Osteoblast (primary cell): ENCODE results near the gene TPCN2. TPM values are rescaled to one million over a fixed set of nuclear protein-coding genes. Genes with fewer than 3 reads are reported as not detected.
A peak's percentile ranks its signal among the peaks of the same experiment; 100 is the strongest.

ENCODE experiments used
- DNase-seq: peaks from one replicate; pipeline ENCODE4 v3.0.0; 2011; ENCODE audit warnings: low spot score, mixed read lengths; ENCODE audit not compliant: insufficient read length; ENCODE audit errors: missing footprints
- H2AFZ ChIP-seq: 2 replicates; pipeline ENCODE4 v1.6.0; 2011; ENCODE audit warnings: mild to moderate bottlenecking, low read length
- H3K27ac ChIP-seq: 2 replicates; pipeline ENCODE4 v1.5.1; 2011; ENCODE audit warnings: mild to moderate bottlenecking, low read depth, low read length, moderate library complexity
- H3K27me3 ChIP-seq: 2 replicates; pipeline ENCODE4 v1.6.0; 2012; ENCODE audit warnings: mild to moderate bottlenecking, control low read depth, inconsistent platforms, low read length, moderate library complexity; ENCODE audit not compliant: insufficient read depth
- H3K36me3 ChIP-seq: 2 replicates; pipeline ENCODE4 v1.5.1; 2011; ENCODE audit warnings: mild to moderate bottlenecking, low read length, control low read depth, moderate library complexity; ENCODE audit not compliant: insufficient read depth
- H3K4me1 ChIP-seq: 2 replicates; pipeline ENCODE4 v1.5.1; 2011; ENCODE audit warnings: mild to moderate bottlenecking, low read length, control low read depth, moderate library complexity; ENCODE audit not compliant: insufficient read depth
- H3K4me2 ChIP-seq: 2 replicates; pipeline ENCODE4 v1.6.0; 2011; ENCODE audit warnings: mild to moderate bottlenecking, low read length; ENCODE audit not compliant: insufficient read depth
- H3K4me3 ChIP-seq: fragments of 200-600 bp; sonication (generic); 3 replicates; pipeline ENCODE4 v1.5.1; 2012; ENCODE audit warnings: mild to moderate bottlenecking, low read length, inconsistent platforms; ENCODE audit not compliant: insufficient read depth
- H3K79me2 ChIP-seq: 2 replicates; pipeline ENCODE4 v1.6.0; 2012; ENCODE audit warnings: mild to moderate bottlenecking, low read length, control low read depth, inconsistent platforms; ENCODE audit not compliant: insufficient read depth
- H3K9me3 ChIP-seq: 2 replicates; pipeline ENCODE4 v1.5.1; 2011; ENCODE audit warnings: low read depth, low read length, control low read depth
- H4K20me1 ChIP-seq: 2 replicates; pipeline ENCODE4 v1.6.0; 2012; ENCODE audit warnings: mild to moderate bottlenecking, low read length, control low read depth; ENCODE audit not compliant: insufficient read depth
- total RNA-seq: library from RNA; depleted of rRNA; stranded (reverse); fragments of >200 nt; gene quantifications from 2 replicates; pipeline ENCODE4 v1.2.3, GENCODE V29; 2012
- TF ChIP-seq, protein P1 (sequence below): IDR thresholded peaks from 2 replicates; pipeline ENCODE4 v1.5.1; 2011; ENCODE audit warnings: mild to moderate bottlenecking, low read depth, low read length, moderate library complexity; ENCODE audit errors: extremely low read depth

Gene TPCN2
- total RNA-seq, 1 donor, result 14.1 TPM

DNA sequence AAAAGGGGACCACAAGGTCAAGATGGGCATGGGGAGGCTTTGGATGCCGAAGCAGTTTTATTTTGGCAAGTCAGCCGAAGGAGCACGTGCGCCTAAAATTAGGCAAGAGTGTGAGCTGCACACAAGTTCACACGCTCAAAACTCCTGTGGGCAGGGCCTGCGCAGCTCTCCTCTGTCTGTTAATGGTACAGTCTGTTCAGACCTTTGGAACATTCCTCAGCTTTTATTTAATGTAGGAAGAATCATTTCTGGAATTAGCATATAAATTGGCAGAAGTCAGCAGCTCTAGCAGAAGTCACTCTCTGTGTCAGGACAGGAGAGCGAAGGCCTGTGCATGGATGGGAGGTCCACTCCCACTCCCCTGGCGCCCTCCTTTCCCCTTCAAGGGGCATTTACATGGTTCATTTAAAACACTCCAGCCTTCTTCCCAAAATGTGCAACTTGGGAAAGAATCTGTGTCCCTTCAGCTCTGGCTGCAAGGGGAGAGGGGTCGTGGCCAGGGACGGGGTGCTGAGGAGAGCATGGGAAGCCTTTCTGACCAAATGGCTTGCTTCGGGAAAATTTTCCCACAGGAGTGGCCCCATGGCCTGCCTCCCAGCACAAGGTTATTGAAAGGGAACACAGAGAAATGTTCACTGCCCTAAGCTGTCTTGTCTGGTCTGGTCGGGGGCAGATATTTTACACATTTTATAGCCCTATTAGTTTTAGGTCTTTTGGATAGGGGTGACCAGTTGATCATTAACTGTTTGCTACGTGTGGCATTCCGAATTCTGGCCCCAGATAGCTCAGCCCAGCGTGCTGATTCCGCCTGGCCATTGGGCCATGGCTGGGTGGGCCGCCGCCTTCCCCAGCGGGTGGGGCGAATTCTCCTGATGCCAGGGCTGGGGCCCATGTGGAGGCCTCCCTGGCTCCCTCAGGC, 63.2 kb downstream of the TPCN2 start:
- Histone ChIP-seq H3K4me2 (no peak overlapping the region), H3K27me3 (peaks cover 33% of the 10 kb centered on the region), H3K27ac (no peak overlapping the region), H3K36me3 (no peaks in the 10 kb centered on the region), H3K9me3 (no peaks in the 10 kb centered on the region), H4K20me1 (no peaks in the 10 kb centered on the region), H3K4me1 (no peaks in the 10 kb centered on the region), H3K79me2 (no peaks in the 10 kb centered on the region), H2AFZ (no peak overlapping the region), H3K4me3 (no peak overlapping the region)
- peak; percentile 23 for DNase-seq
- TF ChIP-seq, protein P1, sequence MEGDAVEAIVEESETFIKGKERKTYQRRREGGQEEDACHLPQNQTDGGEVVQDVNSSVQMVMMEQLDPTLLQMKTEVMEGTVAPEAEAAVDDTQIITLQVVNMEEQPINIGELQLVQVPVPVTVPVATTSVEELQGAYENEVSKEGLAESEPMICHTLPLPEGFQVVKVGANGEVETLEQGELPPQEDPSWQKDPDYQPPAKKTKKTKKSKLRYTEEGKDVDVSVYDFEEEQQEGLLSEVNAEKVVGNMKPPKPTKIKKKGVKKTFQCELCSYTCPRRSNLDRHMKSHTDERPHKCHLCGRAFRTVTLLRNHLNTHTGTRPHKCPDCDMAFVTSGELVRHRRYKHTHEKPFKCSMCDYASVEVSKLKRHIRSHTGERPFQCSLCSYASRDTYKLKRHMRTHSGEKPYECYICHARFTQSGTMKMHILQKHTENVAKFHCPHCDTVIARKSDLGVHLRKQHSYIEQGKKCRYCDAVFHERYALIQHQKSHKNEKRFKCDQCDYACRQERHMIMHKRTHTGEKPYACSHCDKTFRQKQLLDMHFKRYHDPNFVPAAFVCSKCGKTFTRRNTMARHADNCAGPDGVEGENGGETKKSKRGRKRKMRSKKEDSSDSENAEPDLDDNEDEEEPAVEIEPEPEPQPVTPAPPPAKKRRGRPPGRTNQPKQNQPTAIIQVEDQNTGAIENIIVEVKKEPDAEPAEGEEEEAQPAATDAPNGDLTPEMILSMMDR, result no peak

DNA sequence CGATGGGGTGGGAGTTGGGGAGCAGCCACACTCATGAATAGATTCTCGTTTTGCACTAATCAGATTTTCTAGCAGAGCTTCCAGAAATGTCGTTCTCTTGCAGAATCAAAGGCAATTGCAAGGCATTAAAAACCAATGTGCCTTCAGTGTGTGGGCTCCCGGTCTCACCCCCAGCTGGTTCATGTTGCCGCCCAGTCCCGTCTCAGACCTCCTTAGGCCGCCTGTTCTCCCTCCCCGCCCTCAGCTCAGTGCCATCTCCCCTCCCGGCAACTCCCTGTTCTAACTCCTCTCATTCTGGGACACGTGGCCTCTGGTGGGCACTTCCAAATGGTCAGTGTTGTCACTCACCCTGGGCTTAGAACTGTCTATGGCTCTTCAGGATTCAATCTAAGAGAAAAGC, 64.5 kb downstream of the TPCN2 start:
- no peaks in the 10 kb centered on the region for H3K9me3 ChIP-seq
- H2AFZ ChIP-seq, result no peak overlapping the region
- peak; percentile 68 for DNase-seq
- H3K4me2 ChIP-seq, result no peak overlapping the region
- no peaks in the 10 kb centered on the region for H3K36me3 ChIP-seq
- peaks cover 33% of the 10 kb centered on the region for H3K27me3 ChIP-seq
- H4K20me1 ChIP-seq, result no peaks in the 10 kb centered on the region
- no peaks in the 10 kb centered on the region for H3K4me1 ChIP-seq
- H3K79me2 ChIP-seq, result no peaks in the 10 kb centered on the region
- H3K27ac ChIP-seq, result no peak overlapping the region
- TF ChIP-seq, protein P1, result no peak
- H3K4me3 ChIP-seq, result no peak overlapping the region

DNA sequence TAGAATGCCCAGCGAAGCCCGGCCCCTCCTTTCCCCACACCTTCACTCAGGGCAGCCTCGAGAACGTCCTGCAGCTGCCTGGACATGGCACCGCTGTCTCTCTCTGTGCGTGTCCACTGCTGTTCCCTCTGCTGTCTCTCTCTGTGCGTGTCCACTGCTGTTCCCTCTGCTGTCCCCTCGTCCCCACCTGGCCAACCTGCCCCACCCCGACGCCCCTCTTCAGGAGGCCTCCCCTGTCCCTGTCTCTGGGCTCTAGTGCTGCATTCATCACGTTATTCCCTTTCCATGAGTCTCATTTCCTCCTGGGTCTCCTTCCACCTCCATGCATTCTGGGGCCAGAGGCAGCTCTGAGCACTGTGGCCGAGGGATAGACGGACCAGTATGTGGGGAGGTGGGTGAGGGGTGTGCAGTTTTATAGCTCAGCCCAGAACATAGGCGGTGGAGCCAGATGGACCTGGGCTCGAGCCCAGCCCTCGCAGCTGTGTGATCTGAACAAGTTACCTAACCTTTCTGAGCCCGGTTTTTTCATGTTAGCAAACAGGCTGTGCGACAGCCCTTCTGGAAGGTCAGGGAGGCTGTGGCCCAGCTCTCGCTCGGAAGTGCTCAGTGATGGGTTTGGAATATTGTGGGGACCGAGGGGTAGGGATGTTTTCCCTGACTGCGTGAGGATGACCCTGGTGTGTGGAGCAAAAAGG, 65.1 kb downstream of the TPCN2 start:
- H4K20me1 ChIP-seq, result no peaks in the 10 kb centered on the region
- no peak overlapping the region for H3K4me2 ChIP-seq
- no peaks in the 10 kb centered on the region for H3K36me3 ChIP-seq
- no peaks in the 10 kb centered on the region for H3K79me2 ChIP-seq
- H2AFZ ChIP-seq, result no peak overlapping the region
- no peaks in the 10 kb centered on the region for H3K4me1 ChIP-seq
- peak; percentile 35 for DNase-seq
- peaks cover 33% of the 10 kb centered on the region for H3K27me3 ChIP-seq
- H3K4me3 ChIP-seq, result no peak overlapping the region
- TF ChIP-seq, protein P1, result no peak
- H3K9me3 ChIP-seq, result no peaks in the 10 kb centered on the region
- H3K27ac ChIP-seq, result no peak overlapping the region

DNA sequence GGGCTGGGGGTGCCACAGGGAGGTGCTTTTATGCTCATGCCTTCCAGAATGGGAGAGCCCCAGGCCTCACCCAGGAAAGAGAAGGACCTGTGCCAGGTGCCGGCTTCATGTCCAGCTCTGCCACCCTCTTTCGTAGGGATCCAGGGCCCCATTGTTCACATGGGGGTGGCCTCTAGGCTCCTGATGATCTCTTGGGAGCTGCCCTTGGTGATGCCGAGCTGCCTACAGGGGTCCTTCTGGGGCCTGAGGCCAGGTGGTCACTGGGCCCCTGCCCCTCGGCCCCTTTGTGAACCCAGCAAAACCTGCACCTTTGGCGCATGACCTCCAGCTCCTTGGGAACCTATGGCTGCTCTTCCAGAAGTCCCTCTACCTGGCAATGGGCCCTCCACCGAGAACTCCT, 65.6 kb downstream of the TPCN2 start:
- no peak overlapping the region for H3K4me2 ChIP-seq
- H3K4me3 ChIP-seq, result no peak overlapping the region
- no peaks in the 10 kb centered on the region for H3K79me2 ChIP-seq
- H3K27me3 ChIP-seq, result peaks cover 30% of the 10 kb centered on the region
- no peak overlapping the region for H3K27ac ChIP-seq
- H3K36me3 ChIP-seq, result no peaks in the 10 kb centered on the region
- no peak overlapping the region for H2AFZ ChIP-seq
- no peaks in the 10 kb centered on the region for H3K9me3 ChIP-seq
- DNase-seq, result no peak
- TF ChIP-seq, protein P1, result no peak
- H3K4me1 ChIP-seq, result no peaks in the 10 kb centered on the region
- no peaks in the 10 kb centered on the region for H4K20me1 ChIP-seq
